ENCODE measurements around the gene MED28.

- TF ChIP-seq, protein P1, sequence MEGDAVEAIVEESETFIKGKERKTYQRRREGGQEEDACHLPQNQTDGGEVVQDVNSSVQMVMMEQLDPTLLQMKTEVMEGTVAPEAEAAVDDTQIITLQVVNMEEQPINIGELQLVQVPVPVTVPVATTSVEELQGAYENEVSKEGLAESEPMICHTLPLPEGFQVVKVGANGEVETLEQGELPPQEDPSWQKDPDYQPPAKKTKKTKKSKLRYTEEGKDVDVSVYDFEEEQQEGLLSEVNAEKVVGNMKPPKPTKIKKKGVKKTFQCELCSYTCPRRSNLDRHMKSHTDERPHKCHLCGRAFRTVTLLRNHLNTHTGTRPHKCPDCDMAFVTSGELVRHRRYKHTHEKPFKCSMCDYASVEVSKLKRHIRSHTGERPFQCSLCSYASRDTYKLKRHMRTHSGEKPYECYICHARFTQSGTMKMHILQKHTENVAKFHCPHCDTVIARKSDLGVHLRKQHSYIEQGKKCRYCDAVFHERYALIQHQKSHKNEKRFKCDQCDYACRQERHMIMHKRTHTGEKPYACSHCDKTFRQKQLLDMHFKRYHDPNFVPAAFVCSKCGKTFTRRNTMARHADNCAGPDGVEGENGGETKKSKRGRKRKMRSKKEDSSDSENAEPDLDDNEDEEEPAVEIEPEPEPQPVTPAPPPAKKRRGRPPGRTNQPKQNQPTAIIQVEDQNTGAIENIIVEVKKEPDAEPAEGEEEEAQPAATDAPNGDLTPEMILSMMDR (IDR thresholded peaks at IDR 0.05): no peak
- no peak for TF ChIP-seq POLR2A (IDR thresholded peaks at IDR 0.05)
Observed at GRCh38 chr4:17599826-17600225, 14.6 kb upstream of the MED28 start.
